Measurements from ENCODE around the gene HID1.
"Not testable (repeated sequence)": the region's sequence is repeated elsewhere in the genome, so short reads cannot be mapped to it uniquely, and the experiment has no call there.

Gene HID1, protein sequence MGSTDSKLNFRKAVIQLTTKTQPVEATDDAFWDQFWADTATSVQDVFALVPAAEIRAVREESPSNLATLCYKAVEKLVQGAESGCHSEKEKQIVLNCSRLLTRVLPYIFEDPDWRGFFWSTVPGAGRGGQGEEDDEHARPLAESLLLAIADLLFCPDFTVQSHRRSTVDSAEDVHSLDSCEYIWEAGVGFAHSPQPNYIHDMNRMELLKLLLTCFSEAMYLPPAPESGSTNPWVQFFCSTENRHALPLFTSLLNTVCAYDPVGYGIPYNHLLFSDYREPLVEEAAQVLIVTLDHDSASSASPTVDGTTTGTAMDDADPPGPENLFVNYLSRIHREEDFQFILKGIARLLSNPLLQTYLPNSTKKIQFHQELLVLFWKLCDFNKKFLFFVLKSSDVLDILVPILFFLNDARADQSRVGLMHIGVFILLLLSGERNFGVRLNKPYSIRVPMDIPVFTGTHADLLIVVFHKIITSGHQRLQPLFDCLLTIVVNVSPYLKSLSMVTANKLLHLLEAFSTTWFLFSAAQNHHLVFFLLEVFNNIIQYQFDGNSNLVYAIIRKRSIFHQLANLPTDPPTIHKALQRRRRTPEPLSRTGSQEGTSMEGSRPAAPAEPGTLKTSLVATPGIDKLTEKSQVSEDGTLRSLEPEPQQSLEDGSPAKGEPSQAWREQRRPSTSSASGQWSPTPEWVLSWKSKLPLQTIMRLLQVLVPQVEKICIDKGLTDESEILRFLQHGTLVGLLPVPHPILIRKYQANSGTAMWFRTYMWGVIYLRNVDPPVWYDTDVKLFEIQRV

DNA sequence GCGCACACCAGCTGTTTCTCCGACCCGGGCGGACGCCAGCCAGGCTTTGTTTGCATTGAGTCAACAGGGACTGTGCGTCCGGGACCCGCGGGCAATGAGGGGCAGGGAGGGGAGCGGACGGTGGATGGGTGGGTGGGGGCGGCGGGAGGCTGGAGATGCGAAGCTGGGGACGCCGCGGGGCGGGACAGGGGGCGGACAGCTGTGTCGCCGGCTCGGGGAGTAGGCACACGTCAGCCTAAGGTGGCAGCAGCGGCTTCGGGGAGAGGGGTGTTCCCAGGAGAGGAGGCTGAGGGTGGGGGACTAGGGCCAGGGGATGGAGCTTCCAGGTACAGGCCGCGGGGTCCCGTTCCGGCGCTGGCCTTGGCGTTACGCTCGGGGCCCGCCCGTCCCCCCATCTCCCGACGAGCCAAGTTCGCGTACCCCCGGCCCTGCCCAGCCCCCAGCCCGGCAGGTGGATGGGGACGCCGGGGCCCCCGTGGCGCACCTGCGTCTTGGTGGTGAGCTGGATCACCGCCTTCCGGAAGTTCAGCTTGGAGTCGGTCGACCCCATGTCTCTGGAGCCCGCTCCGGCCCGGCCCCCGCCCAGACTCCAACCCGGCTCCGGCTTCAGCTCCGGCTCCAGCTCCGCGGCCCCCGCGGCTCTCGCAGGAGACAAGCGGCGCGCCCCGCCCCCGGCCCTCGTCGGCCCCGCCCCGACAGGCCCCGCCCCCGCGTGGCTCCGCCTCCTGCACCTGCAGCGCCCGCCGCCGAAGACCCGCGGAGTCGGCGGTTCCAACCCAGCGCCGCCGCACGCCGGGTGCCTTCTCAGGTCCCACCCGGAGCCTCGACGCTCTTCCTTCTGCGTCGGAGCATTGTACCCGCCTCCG lies at the start of gene HID1:
HID1 (minus strand) TSS at position 653 of the 866 bp plus-strand sequence; CDS start at position 550, 103 bp downstream.
- peak; percentile 70 for DNase-seq (ENCODE audit: low read depth)

DNA sequence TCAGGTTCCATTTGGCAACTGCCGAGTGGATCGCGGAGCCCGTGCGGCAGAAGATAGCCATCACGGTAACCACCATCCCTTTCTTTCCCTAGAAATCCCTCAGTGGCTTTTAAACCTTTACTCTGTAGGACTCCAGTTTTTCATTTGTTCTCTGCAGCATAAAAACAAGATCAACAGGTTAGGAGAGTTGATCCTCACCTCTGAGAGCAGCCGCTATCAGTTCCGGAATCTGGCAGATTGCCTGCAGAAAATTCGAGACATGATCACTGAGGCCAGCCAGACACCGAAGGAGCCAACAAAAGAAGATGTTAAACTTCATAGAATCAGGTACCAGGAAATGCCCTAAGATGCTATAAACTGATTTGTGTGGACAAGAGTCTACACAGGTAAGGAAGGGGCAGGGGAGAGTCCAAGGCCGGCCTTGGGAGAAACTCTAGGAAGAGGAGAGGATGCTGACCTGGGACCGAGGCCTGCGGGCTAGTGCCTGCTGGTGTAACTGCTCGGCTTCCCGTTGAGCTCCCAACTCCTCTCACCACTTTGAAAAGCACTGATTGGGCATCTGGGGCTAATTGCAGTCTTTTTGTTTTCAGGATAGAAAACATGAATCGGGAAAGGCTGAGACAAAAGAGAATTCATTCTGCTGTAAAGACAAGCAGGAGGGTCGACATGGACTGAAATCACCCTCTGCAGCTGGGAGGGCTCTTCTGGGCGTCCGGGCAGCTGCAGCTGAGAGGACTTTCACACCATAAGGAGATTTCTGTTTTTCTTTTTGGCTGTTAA lies 48.0 kb upstream of the HID1 start:
- no peak for DNase-seq (ENCODE audit: low read depth)

DNA sequence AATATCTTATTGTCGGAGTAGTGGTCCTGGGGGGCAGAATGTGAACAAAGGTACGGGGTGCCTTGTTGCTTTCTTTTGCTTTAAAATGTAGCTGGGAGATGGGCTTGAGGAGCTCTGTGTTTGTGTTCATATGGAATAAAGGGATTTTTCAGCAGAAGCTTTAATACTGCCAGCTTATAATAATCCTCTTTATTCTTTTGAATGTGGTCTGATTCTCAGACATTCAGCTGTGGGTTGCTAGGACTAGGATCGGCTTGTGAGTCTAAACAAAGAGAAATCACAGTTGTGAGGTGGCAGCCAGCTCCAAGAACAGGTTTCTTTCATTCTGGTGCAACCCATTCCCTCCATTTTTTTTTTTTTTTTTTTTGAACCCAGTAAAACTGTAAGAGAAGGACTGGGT lies 47.2 kb upstream of the HID1 start:
- DNase-seq (ENCODE audit: low read depth), result no peak

DNA sequence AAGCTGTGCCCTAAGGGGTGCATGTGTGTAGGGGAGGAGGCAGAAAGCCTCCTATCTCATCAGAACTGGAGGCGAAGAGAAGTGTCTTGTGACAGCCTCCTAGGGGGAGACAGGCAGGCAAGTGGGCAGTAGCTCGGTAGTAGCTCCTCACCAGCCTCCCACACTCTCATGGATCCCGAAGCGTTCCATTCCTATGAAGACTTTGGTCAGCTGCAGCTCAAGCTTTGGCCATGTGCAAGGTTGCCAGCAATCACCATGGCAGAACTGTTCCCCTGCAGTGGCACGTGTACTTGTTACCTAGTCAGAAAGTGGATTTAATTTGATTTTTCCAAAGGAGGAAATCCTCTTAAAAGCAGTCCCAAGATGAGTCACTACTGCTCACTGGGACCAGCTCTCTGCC lies 46.6 kb upstream of the HID1 start:
- no peak for DNase-seq (ENCODE audit: low read depth)

DNA sequence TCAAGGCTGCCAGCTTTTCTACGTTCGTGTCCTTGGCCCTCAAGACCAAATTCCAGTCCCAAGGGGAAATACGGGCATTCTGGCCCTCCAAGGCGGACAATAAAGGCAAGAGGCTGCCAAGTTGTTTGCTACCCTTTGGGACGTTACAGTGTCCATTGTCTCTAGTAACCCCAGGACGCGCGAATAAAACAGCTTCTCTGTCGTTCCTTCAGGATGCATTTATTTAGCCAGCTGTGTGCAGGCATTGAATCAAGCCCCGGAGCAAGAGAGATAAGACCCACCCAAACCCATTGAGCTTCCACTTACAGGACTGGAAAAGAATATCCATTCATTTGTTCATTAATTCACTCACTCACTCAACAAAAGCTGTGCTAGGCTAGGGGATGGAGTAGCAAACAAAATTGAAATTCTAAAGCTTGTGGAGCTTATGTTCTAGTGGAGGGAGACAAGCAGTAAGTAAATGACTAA lies 40.6 kb upstream of the HID1 start:
- no peak for DNase-seq (ENCODE audit: low read depth)

DNA sequence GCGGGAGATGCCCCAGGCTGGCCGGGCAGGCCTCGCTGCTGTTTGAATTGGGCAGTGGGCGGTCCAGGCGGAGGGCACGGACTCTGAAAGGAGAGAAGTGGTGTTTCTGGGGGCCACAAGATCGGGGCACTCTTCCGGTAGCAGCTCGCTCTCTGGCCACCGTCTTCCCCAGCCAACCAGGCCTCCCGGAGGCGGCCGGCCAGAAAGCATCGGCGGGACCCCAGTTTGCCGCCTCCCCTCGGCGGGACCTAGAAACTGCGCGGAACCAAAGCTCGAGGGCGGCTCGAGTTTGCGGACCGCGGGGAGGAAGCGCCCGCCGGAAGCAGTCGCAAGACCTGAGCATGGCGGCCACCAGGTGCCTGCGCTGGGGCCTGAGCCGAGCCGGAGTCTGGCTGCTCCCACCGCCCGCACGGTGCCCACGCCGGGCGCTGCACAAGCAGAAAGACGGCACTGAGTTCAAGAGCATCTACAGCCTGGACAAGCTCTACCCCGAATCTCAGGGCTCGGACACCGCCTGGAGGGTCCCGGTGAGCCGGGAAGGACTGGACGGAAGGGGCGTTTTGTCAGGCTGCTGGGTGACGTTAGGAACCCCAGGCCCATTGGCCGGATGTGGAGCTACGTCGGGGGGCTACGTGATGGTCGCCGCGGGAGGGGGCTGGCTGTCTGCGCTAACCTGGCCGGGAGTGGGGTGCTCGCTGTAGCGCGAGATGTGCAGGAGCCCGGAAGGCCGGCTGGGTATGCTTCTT lies 40.0 kb upstream of the HID1 start, which contains the start of gene MRPL58:
MRPL58 (plus strand) TSS at position 325 of the 746 bp plus-strand sequence; CDS start at position 342, 17 bp downstream.
- DNase-seq (ENCODE audit: low read depth), result peak; percentile 68

DNA sequence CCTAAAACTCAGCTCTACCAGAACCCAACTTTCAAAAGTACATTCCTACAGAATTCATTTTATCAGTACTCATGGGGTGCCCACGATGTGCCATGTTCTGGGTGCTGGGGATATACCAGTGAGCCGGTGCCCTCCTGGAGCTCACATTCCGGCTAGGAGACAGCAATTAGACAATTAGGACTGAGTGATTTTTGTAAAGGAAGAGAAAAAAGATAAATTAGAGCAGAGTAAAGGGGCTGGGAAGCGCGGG lies 39.5 kb upstream of the HID1 start:
- no peak for DNase-seq (ENCODE audit: low read depth)

DNA sequence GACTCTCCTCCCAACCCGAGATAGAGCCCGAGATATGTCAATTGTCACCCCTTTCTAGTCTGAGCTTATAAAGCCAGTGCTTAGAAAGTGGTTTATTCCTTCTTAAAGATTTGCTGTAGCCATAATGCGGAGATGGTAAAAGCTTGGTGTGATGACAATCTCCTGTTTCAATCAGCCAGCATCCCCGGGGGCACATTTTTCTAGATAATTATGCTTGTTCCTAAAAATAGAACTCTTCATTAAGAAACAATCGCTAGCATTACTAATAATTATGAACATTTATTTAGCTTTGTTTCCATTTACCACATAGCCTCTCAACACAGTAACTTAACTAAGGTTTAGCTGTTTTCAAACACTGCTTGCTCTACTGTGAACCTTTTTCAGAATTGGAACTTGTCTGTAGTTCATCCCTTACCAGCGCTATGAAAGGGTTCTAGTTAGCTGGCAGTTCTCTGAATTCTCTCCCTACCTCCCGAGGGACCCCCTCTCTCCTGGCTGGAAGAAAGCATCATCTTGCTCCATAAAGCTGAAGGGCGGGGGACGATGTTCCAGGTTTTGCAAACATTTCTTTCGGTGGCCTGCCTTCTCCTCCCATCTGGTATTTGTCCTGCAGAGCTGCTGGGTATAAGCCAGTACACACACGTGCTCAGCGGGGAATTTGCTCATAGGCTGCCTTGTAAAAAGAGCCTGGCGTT lies 39.0 kb upstream of the HID1 start:
- no peak for DNase-seq (ENCODE audit: low read depth)

DNA sequence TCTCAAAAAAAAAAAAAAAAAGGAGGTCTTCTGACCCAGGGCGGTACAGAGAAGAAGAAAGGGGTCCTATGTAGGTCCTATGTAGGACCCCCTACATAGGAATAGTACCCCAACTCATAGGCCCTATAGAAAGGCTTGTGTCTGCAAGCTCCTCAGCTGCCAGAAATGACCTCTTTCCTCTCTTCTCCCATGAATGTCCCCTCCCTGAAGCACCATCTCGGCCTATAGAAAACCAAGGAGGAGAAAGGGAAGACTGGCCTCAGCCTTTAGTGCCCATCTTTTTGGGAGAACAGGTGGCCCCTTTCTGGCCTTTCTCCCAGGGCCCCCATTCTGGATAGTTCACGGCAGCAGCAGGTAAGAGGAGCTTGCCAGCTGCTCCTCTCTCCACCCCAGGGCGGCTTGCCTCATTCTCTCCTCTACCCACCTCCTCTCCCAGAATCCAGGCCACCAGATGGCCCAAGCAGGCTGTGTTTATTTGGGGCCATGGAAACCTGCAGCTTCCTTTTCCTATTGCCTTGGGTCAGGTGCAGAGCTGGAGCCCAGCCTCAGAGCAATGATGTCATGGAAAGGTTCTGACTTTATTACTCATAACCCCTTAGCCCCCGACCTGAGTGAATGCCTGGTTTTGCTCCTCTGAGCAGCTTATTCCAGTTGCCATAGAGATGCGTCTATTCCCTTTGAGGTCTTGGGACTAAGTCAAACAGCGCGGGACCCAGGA lies 38.3 kb upstream of the HID1 start:
- DNase-seq (ENCODE audit: low read depth), result no peak

DNA sequence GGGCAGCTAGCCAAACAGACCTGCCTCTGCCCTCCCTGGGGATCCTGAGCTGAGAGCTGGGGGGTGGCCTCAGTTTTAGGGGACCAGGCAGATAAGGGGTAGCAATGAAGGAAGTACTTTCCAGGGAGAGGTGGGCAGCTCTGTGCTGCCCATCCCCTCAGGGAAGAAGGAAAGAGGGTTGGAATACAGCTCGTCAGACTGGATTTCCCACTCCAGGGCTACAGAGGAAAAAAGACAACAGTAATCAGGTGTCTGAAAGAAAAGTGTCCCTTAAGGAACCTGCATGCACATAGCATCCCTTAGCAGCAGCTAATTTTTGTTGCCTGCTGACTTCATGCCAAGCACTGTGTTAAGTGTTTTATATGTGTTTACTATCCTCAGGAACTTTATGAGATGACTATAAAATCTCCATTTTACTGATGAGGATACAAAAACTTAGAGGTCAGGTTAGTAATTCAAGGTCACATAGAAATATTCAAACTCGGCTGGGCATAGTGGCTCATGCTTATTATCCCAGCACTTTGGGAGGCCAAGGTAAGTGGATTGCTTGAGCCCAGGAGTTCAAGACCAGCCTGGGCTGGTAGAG lies 36.7 kb upstream of the HID1 start:
- DNase-seq (ENCODE audit: low read depth), result no peak

DNA sequence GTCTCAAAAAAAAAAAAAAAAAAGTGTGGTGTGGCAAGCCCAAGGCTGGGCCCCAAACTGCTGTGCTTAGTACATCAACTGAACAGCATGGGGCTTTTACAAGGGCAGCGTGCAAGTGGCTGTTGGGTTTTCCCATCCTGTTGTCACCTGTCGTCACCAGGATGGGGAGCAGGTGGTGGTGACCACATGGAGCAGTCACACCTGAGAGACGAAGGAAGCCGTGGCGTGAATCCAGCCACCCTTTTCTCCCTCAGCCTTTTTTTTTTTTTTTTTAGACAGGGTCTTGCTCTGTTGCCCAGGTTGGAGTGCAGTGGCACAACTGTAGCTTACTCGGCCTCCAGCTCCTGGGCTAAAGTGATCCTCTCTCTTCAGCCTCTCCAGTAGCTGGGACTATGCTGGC lies 35.8 kb upstream of the HID1 start:
- DNase-seq (ENCODE audit: low read depth), result no peak

DNA sequence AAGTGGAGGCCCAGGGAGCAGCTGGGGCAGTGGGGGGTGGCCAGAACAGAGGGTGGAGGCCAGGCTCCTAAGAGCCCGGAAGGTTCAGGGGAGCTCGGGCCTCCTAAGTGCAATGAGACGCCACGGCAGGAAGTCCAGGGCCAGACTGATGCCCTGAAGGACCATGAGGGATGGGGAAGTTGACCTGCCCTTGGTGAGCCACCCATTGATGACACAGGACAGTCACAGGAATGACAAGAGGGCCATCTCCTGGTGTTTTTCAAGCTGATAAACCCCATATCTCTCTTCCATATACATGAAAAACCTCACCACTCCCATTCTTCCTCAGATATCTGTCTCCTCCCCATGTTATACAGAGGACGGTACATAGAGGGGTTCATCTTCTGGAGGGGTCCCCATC lies 34.1 kb upstream of the HID1 start:
- DNase-seq (ENCODE audit: low read depth), result no peak

DNA sequence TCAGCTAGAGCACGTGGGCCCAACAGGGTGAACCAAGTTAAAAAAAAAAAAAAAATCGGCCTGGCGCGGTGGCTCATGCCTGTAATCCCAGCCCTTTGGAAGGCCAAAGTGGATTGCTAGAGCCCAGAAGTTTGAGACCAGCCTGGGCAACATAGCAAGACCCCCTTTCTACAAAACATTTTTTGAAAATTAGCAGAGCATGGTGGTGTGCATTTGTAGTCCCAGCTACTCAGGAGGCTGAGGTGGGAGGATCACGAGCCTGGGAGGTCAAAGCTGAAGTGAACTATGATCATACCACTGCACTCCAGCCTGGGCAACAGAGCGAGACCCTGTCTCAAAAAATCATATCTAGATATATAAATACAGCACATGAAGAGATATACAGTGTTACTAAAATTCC lies 33.5 kb upstream of the HID1 start:
- DNase-seq (ENCODE audit: low read depth), result not testable (repeated sequence)

DNA sequence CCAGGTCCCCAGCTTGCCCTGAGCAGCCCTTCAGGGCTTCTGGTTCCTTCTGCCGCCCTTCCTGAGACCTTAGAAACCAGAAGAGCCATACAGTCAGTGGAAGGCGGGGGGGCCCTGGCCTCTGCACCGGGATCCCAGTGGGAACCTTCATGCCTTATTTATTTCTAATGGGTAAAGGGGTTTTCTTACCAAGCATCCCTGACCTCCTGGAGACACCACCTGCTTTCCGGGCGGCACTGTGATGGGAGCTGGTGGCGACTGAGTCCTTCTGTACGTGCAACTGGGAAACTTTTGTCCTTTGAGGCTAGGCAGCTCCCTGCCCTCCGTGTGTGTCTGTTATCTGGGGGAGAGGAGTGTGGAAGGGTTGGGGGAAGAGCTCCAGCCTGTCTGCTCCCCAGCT lies 32.7 kb upstream of the HID1 start:
- no peak for DNase-seq (ENCODE audit: low read depth)

DNA sequence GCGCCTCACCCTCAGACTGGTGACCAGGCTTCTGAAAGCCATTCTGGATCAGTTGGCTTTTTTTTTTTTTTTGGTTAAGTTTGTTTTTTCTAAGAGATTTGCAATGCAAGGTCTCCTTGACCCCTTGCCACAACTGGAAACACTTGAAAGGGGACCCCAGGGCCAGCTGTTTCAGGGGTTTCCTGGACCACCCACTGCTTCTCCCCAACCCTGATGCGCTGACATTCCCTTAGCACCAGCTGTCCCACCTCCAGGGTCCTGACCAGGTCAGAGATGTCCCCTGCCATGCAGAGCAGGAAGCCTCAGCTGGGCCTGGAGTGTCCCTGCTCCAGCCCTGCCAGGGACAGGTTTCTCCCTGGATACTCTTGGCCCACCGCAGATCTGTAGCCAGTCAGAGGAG lies 31.8 kb upstream of the HID1 start:
- no peak for DNase-seq (ENCODE audit: low read depth)

DNA sequence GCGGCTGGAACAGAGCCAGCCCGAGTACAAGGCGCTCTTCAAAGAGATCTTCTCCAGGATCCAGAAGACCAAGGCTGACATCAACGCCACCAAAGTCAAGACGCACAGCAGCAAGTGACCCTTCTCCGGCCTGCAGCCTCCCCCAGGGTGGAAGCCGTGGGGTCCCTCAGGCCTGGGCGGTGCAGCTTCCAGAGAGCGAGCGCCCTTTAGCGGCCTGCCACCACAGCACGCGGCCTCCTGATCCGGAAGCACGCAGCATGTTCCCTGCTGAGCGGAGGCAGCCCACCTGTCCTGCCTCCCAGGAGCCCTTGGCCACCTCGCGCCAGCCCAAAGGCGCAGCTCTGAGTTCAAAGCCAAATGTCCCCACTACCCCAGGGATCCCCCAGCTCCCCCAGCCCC lies 31.4 kb upstream of the HID1 start:
- no peak for DNase-seq (ENCODE audit: low read depth)

DNA sequence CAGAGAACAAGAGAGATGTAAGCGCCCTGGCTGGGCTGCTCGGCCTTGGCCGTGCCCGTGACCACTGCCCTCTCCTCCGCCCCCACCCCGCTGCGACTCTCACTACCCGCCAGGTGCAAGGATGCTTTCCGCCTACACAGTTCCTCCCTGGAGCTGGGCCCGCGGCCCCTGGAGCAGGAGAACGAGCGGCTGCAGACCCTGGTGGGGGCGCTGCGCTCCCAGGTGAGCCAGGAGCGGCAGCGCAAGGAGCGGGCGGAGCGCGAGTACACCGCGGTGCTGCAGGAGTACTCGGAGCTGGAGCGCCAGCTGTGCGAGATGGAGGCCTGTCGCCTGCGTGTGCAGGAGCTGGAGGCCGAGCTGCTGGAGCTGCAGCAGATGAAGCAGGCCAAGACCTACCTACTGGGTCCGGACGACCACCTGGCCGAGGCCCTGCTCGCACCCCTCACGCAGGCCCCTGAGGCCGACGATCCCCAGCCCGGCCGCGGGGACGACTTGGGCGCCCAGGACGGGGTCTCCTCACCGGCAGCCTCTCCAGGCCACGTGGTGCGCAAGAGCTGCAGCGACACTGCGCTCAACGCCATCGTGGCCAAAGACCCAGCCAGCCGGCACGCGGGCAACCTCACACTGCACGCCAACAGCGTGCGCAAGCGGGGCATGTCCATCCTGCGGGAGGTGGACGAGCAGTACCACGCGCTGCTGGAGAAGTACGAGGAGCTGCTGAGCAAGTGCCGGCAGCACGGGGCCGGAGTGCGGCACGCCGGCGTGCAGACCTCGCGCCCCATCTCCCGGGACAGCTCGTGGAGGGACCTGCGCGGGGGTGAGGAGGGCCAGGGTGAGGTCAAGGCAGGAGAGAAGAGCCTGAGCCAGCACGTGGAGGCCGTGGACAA lies 30.8 kb upstream of the HID1 start:
- no peak for DNase-seq (ENCODE audit: low read depth)

Data from activated gamma-delta T cell treated with anti-CD3 and anti-CD28 coated beads, Interleukin-2, amount 50 U/mL, for 16 hours (primary cell).